GM12878 (cell line): Measurements from ENCODE around the gene EIF2S1.

Experiments
- ESRRA ChIP-seq: IDR thresholded peaks from 2 replicates; pipeline ENCODE4 v1.6.1; 2012; ENCODE audit warnings: mild to moderate bottlenecking, low read length, improper control_type of control experiment
- MXI1 ChIP-seq: fragments of 150-350 bp; IDR thresholded peaks from 2 replicates; pipeline ENCODE4 v1.6.1; 2011; ENCODE audit warnings: low read depth, mild to moderate bottlenecking, inconsistent platforms, low read length, improper control_type of control experiment
- NFYB ChIP-seq: IDR thresholded peaks from 2 replicates; pipeline ENCODE4 v1.6.1; 2011; ENCODE audit warnings: low read depth, mild to moderate bottlenecking, low read length, improper control_type of control experiment, moderate library complexity; ENCODE audit not compliant: insufficient read depth
- TAF1 ChIP-seq: IDR thresholded peaks from 2 replicates; pipeline ENCODE4 v1.6.1; 2011; ENCODE audit warnings: mild to moderate bottlenecking, low read depth, low read length, borderline replicate concordance
- TF ChIP-seq, protein P1 (sequence below), 3 experiments: IDR thresholded peaks in 2 of 3; conservative IDR thresholded peaks in 1 of 3; 2 replicates each; pipeline ENCODE4 v1.5.1; 2011; ENCODE audit warnings: low read depth in 3 of 3, low read length in 3 of 3, mild to moderate bottlenecking in 3 of 3, control low read depth in 2 of 3, moderate library complexity in 2 of 3, inconsistent platforms in 1 of 3, mixed read lengths in 1 of 3; ENCODE audit not compliant: control insufficient read depth in 2 of 3, insufficient read depth in 1 of 3; ENCODE audit errors: extremely low read depth in 1 of 3

DNA sequence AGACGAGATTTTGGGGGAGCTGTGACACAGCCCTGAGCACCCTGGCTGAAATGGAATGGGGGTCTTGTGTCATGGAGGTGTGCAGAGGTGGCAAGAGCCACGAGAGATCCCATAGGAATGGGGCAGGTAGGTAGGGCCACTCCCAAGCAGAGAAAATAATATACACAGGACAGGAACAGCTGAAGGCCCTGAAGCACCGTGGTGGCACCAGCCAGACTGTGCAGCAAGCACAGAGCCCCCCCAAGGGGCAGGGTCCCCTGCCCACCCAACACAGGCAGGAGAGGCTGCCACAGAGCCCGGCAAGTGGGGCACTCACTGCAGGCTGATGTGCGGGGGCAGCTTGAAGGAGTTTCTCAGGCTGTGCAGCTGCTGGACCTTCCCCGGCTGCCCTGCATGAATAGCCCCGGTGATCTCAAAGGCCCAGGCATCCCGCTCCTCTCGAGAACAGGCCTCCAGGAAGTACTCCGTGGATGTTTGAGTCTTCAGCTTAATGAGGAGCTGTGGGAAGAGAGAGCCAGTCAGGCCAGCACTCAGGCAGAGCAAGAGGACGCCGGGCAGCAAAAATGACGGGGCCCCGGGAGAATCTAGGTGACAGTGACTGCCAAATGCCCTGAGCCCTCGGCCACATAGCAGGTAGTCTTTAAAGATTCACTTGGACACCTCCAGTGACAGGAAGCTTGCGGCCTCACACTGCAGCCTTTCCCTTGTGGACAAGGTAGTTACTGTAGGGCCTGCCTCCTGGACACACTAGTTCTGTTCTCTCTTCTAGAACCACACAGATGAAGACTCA, 35.2 kb downstream of the EIF2S1 start:
- TF ChIP-seq ESRRA, result no peak
- no peak for TF ChIP-seq TAF1
- no peak for TF ChIP-seq NFYB
- TF ChIP-seq MXI1, result no peak
- TF ChIP-seq, protein P1, sequence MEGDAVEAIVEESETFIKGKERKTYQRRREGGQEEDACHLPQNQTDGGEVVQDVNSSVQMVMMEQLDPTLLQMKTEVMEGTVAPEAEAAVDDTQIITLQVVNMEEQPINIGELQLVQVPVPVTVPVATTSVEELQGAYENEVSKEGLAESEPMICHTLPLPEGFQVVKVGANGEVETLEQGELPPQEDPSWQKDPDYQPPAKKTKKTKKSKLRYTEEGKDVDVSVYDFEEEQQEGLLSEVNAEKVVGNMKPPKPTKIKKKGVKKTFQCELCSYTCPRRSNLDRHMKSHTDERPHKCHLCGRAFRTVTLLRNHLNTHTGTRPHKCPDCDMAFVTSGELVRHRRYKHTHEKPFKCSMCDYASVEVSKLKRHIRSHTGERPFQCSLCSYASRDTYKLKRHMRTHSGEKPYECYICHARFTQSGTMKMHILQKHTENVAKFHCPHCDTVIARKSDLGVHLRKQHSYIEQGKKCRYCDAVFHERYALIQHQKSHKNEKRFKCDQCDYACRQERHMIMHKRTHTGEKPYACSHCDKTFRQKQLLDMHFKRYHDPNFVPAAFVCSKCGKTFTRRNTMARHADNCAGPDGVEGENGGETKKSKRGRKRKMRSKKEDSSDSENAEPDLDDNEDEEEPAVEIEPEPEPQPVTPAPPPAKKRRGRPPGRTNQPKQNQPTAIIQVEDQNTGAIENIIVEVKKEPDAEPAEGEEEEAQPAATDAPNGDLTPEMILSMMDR (IDR thresholded peaks at IDR 0.05 in 2 of 3, conservative IDR thresholded peaks at IDR 0.05 in 1 of 3; ENCODE audit: control insufficient read depth in 2 of 3, extremely low read depth in 1 of 3, insufficient read depth in 1 of 3, low read depth in 3 of 3, low read length in 3 of 3), result no peak
